Stomach smooth muscle (tissue), 2 donors: ENCODE measurements around the gene ETV5.

ENCODE experiments used
- H3K27ac ChIP-seq: one replicate; pipeline ENCODE4 v1.7.0; 2013; ENCODE audit warnings: mild to moderate bottlenecking, low read length, inconsistent platforms
- H3K27me3 ChIP-seq, 2 donors: one replicate each; pipeline ENCODE4 v1.7.0; 2013; ENCODE audit warnings: low read length in 2 of 2; ENCODE audit not compliant: insufficient read depth in 2 of 2, control insufficient read depth in 1 of 2
- H3K36me3 ChIP-seq, 2 donors: one replicate each; pipeline ENCODE4 v1.7.0; 2013; ENCODE audit warnings: low read length in 2 of 2; ENCODE audit not compliant: control insufficient read depth in 2 of 2, insufficient read depth in 2 of 2
- H3K4me1 ChIP-seq: one replicate; pipeline ENCODE4 v1.7.0; 2013; ENCODE audit warnings: low read length; ENCODE audit not compliant: control insufficient read depth, insufficient read depth
- H3K4me3 ChIP-seq, 2 donors: one replicate each; pipeline ENCODE4 v1.7.0; 2013; ENCODE audit warnings: low read length in 2 of 2
- H3K9ac ChIP-seq, 2 donors: one replicate each; pipeline ENCODE4 v1.7.0; 2013; ENCODE audit warnings: low read length in 2 of 2, mild to moderate bottlenecking in 1 of 2
- H3K9me3 ChIP-seq, 2 donors: one replicate each; pipeline ENCODE4 v1.7.0; 2013; ENCODE audit warnings: low read length in 2 of 2; ENCODE audit not compliant: control insufficient read depth in 2 of 2
- donor health status: healthy.
- donor health status: Pancreatic carcinoma.

The ETV5 gene

GRCh38 chr3:186142393-186142932 lies 33.6 kb upstream of the ETV5 start:
- Histone ChIP-seq H3K9ac (no peak overlapping the region), H3K9me3 (no peaks in the 10 kb centered on the region), H3K27ac (no peak overlapping the region), H3K27me3 (no peaks in the 10 kb centered on the region), H3K36me3 (no peaks in the 10 kb centered on the region), H3K4me3 (no peak overlapping the region), H3K4me1 (no peaks in the 10 kb centered on the region)

- Histone ChIP-seq H3K27ac (no peak overlapping the region), H3K9me3 (no peaks in the 10 kb centered on the region), H3K36me3 (no peaks in the 10 kb centered on the region), H3K9ac (no peak overlapping the region), H3K4me3 (no peak overlapping the region), H3K4me1 (no peaks in the 10 kb centered on the region), H3K27me3 (no peaks in the 10 kb centered on the region)
Measured at GRCh38 chr3:186141790-186142189, 32.9 kb upstream of the ETV5 start.

GRCh38 chr3:186138272-186138981 lies 29.5 kb upstream of the ETV5 start:
- Histone ChIP-seq H3K4me3 (no peak overlapping the region), H3K4me1 (no peaks in the 10 kb centered on the region), H3K27me3 (no peaks in the 10 kb centered on the region), H3K27ac (no peak overlapping the region), H3K36me3 (no peaks in the 10 kb centered on the region), H3K9me3 (no peaks in the 10 kb centered on the region), H3K9ac (no peak overlapping the region)

GRCh38 chr3:186137051-186137685 lies 28.3 kb upstream of the ETV5 start:
- H3K4me1 ChIP-seq = no peaks in the 10 kb centered on the region
- H3K27me3 ChIP-seq = no peaks in the 10 kb centered on the region
- no peak overlapping the region for H3K4me3 ChIP-seq
- no peak overlapping the region for H3K9ac ChIP-seq
- no peaks in the 10 kb centered on the region for H3K9me3 ChIP-seq
- no peaks in the 10 kb centered on the region for H3K36me3 ChIP-seq
- H3K27ac ChIP-seq = no peak overlapping the region

GRCh38 chr3:186133980-186134379 lies 25.1 kb upstream of the ETV5 start:
- Histone ChIP-seq H3K4me3 (no peak overlapping the region), H3K4me1 (no peaks in the 10 kb centered on the region), H3K9ac (no peak overlapping the region), H3K9me3 (no peaks in the 10 kb centered on the region), H3K36me3 (no peaks in the 10 kb centered on the region), H3K27ac (no peak overlapping the region), H3K27me3 (no peaks in the 10 kb centered on the region)

- Histone ChIP-seq H3K9ac (no peak overlapping the region), H3K4me1 (no peaks in the 10 kb centered on the region), H3K9me3 (no peaks in the 10 kb centered on the region), H3K4me3 (no peak overlapping the region), H3K27me3 (no peaks in the 10 kb centered on the region), H3K36me3 (no peaks in the 10 kb centered on the region), H3K27ac (no peak overlapping the region)
Measured at GRCh38 chr3:186132487-186132886, 23.6 kb upstream of the ETV5 start.

- Histone ChIP-seq H3K27me3 (no peaks in the 10 kb centered on the region), H3K9ac (no peak overlapping the region), H3K9me3 (no peaks in the 10 kb centered on the region), H3K27ac (no peak overlapping the region), H3K4me3 (no peak overlapping the region), H3K4me1 (no peaks in the 10 kb centered on the region), H3K36me3 (no peaks in the 10 kb centered on the region)
Measured at GRCh38 chr3:186129206-186129605, 20.3 kb upstream of the ETV5 start.

GRCh38 chr3:186128158-186128557 lies 19.3 kb upstream of the ETV5 start:
- H3K36me3 ChIP-seq = no peaks in the 10 kb centered on the region
- H3K27me3 ChIP-seq = no peaks in the 10 kb centered on the region
- no peak overlapping the region for H3K9ac ChIP-seq
- H3K4me1 ChIP-seq = no peaks in the 10 kb centered on the region
- H3K9me3 ChIP-seq = no peaks in the 10 kb centered on the region
- no peak overlapping the region for H3K4me3 ChIP-seq
- no peak overlapping the region for H3K27ac ChIP-seq

- H3K9me3 ChIP-seq = no peaks in the 10 kb centered on the region
- H3K27ac ChIP-seq = no peak overlapping the region
- H3K9ac ChIP-seq = no peak overlapping the region
- no peaks in the 10 kb centered on the region for H3K36me3 ChIP-seq
- no peaks in the 10 kb centered on the region for H3K27me3 ChIP-seq
- no peaks in the 10 kb centered on the region for H3K4me1 ChIP-seq
- H3K4me3 ChIP-seq = no peak overlapping the region
Measured at GRCh38 chr3:186127463-186127862, 18.6 kb upstream of the ETV5 start.

GRCh38 chr3:186125118-186125517 lies 16.2 kb upstream of the ETV5 start:
- Histone ChIP-seq H3K36me3 (no peaks in the 10 kb centered on the region), H3K27ac (no peak overlapping the region), H3K9ac (no peak overlapping the region), H3K27me3 (no peaks in the 10 kb centered on the region), H3K9me3 (no peaks in the 10 kb centered on the region), H3K4me3 (no peak overlapping the region), H3K4me1 (no peaks in the 10 kb centered on the region)

GRCh38 chr3:186124592-186124991 lies 15.7 kb upstream of the ETV5 start:
- no peak overlapping the region for H3K27ac ChIP-seq
- no peaks in the 10 kb centered on the region for H3K9me3 ChIP-seq
- no peak overlapping the region for H3K4me3 ChIP-seq
- peaks cover 0 to 3% of the 10 kb centered on the region in 2 donors for H3K27me3 ChIP-seq
- no peaks in the 10 kb centered on the region for H3K4me1 ChIP-seq
- no peaks in the 10 kb centered on the region for H3K36me3 ChIP-seq
- no peak overlapping the region for H3K9ac ChIP-seq
